GM10847 (cell line): Measurements from ENCODE around the gene GALNT2.

Experiments used
- POLR2A ChIP-seq: IDR thresholded peaks from 2 replicates; pipeline ENCODE4 v1.6.1; 2011; ENCODE audit not compliant: insufficient read length; ENCODE audit errors: extremely low read depth

GALNT2 gene

GRCh38 chr1:230173187-230173975 lies 106.3 kb downstream of the GALNT2 start:
- no peak for TF ChIP-seq POLR2A

GRCh38 chr1:230174041-230174440 lies 107.0 kb downstream of the GALNT2 start:
- no peak for TF ChIP-seq POLR2A

- no peak for TF ChIP-seq POLR2A
Observed at GRCh38 chr1:230174471-230175162, 107.6 kb downstream of the GALNT2 start.

- TF ChIP-seq POLR2A = no peak
Observed at GRCh38 chr1:230175163-230175747, 108.2 kb downstream of the GALNT2 start.

- no peak for TF ChIP-seq POLR2A
Observed at GRCh38 chr1:230175839-230176238, 108.8 kb downstream of the GALNT2 start.

- no peak for TF ChIP-seq POLR2A
Observed at GRCh38 chr1:230176326-230176725, 109.3 kb downstream of the GALNT2 start.

GRCh38 chr1:230176871-230177411 lies 109.9 kb downstream of the GALNT2 start:
- no peak for TF ChIP-seq POLR2A

- TF ChIP-seq POLR2A = no peak
Observed at GRCh38 chr1:230179249-230179648, 112.2 kb downstream of the GALNT2 start.

GRCh38 chr1:230185076-230186001 lies 118.3 kb downstream of the GALNT2 start:
- no peak for TF ChIP-seq POLR2A

GRCh38 chr1:230186003-230186863 lies 119.2 kb downstream of the GALNT2 start:
- TF ChIP-seq POLR2A = no peak

- TF ChIP-seq POLR2A = no peak
Observed at GRCh38 chr1:230186874-230187273, 119.8 kb downstream of the GALNT2 start.

GRCh38 chr1:230187290-230187689 lies 120.3 kb downstream of the GALNT2 start:
- TF ChIP-seq POLR2A = no peak

- TF ChIP-seq POLR2A = no peak
Observed at GRCh38 chr1:230188826-230189225, 121.8 kb downstream of the GALNT2 start.

GRCh38 chr1:230189341-230189740 lies 122.3 kb downstream of the GALNT2 start:
- no peak for TF ChIP-seq POLR2A

GRCh38 chr1:230189824-230190223 lies 122.8 kb downstream of the GALNT2 start:
- no peak for TF ChIP-seq POLR2A
